ENCODE results near the gene MESP2.

DNA sequence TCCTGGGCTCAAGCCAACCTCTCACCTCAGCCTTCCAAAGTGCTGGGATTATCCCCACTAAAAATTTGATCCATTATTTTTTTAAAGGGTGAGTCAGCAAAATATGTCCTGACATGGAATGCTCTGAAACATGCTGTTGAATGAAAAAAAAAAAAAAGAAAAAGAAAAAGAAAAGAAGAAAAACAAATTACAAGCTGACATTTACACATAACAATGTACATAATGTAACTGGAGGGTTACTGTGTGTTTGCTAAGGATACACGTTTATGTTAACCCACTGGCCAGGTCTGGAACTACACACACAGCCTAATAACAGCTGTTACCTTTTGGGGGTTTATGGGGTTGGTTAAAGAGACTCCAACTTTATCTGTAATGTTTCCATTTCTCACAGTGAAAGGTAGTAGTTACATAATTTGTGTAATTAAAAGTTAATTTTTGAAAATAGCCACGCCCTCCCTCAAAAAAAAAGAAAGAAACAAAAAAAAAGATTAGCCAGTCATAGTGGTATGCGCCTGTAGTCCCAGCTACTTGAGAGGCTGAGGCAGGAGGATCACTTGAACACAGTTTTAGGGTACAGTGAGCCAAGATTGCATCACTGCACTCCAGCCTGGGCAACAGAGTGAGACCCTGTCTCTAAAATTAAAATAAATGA, 3.1 kb upstream of the MESP2 start:
- TF ChIP-seq YY1 (IDR thresholded peaks at IDR 0.05; ENCODE audit: insufficient read depth, insufficient read length) (no peak), ZNF274 (IDR thresholded peaks at IDR 0.05; ENCODE audit: low read depth, low read length) (no peak), SUZ12 (IDR thresholded peaks at IDR 0.05; ENCODE audit: extremely low read depth, insufficient read depth, insufficient read length) (no peak)

All from NT2/D1 (cell line).